Parietal lobe (tissue), 1 donor: ENCODE data around the gene COQ4. TPM values are rescaled to one million over a fixed set of nuclear protein-coding genes. Genes with fewer than 3 reads are reported as not detected.

Experiments used
- total RNA-seq: library from RNA; depleted of rRNA; stranded (reverse); fragments of >200 nt; gene quantifications from one replicate; pipeline ENCODE4 v1.2.3, GENCODE V29; 2014

COQ4 gene
- 43.5 TPM for total RNA-seq

DNA sequence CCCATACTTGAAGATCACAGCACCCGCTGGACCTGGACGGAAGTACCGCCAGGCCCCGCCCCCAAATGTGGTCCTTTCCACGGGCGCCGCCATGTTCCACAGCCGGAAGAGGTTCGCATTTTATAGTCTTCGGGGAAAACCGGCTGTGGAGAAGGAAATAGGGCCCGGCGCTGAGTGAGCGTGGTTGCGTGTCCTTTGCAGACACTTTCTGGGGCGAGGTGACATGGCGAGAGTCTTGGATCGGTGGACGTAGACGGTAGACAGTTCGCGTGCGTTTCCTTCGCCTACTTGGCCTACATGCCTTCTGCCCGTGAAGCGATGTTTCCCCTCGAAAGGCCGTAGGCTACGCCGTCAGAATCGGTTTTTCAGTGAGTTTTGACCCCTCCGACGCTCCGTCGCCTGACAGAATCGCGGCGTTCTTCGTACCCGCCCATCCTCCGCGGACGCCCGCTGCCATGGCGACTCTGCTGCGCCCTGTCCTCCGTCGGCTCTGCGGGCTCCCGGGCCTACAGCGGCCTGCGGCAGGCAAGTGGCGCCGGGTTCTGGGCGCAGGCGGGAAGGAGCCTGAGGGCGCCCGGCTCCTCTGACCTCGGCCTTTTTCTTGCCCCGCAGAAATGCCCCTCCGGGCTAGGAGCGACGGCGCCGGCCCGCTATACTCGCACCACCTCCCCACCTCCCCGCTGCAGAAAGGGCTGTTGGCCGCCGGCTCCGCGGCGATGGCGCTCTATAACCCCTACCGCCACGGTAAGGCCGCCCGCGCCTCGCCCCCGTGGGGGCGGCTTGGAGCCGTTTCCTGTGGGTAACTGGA lies at the start of gene COQ4, which contains the start of gene TRUB2:
Gene COQ4, plus strand, starts transcription at position 436 of the 808 bp plus-strand sequence. Its CDS starts 20 bp downstream, at position 456.
Gene TRUB2, minus strand, starts transcription at position 44 of the 808 bp plus-strand sequence. Its CDS starts 39 bp downstream, at position 5.

DNA sequence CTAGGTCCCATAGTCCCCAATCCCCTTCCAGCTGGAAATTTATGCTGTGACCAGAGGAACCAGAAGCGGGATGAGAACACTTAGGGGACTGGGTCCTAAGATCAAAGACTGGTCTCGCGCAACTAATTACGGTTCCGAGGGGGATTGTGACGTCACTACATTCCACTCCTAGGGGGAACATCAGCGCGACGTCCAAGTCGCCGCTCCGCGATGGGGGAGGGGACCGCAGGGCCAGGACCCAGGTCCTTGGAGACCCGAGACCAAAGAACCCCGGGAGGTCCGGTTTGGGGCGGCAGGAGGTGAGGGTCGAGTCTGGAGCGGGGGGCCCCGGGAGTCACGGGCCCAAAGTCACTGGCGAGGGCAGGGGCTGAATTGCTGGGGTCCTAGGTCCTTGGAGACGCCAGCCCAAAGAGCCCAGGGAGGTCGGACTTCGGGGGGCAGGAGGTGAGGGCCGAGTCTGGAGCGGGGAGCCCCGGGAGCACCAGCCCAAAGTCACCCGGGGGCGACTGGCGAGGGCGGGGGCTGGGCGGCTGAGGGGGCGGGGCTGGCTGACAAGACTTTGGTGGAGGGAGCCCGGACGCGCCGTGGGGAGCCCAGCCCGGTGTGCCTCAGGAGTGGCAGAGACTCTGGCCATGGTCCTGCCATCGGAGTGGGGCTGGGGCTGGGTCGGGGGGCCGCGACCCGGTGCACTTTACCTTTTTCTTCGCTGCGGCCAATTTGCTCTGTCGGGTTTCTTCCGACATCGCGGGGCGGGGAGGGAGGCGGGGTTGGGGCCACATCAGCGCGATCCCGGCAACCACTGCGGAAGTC lies 47.2 kb upstream of the COQ4 start, which contains the start of gene GOLGA2:
Gene GOLGA2, minus strand, starts transcription at position 810 of the 810 bp plus-strand sequence. Its CDS starts 31 bp downstream, at position 779.

DNA sequence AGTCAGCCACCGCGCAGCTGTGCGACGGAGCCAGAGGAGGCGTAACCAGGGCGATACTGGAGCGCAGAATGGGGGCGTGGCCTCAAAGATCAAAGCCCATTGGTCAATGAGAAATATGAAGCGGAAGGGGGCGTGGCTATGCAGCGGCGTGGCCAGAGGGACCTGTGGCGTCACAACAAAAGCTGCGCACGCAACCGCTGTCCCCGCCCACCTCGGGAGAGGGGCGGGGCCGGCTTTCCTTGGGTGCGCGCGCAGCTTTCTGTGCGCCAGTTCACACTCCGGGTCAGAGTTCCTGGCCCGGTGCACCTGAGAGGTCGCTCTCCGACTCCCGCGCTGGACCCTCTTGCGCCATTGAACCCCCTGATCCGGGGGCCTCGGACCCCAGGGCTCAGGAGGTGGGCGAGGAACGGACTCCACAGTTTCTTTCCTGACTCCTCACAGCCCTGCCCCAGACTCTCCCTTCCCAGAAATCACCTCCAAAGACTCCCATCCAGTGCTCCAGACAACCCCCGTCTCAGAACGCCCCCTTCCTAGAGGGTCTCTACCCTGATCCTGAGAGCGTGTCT lies 46.5 kb upstream of the COQ4 start, which contains the start of gene SWI5:
Gene SWI5, plus strand, starts transcription at position 269 of the 566 bp plus-strand sequence.

DNA sequence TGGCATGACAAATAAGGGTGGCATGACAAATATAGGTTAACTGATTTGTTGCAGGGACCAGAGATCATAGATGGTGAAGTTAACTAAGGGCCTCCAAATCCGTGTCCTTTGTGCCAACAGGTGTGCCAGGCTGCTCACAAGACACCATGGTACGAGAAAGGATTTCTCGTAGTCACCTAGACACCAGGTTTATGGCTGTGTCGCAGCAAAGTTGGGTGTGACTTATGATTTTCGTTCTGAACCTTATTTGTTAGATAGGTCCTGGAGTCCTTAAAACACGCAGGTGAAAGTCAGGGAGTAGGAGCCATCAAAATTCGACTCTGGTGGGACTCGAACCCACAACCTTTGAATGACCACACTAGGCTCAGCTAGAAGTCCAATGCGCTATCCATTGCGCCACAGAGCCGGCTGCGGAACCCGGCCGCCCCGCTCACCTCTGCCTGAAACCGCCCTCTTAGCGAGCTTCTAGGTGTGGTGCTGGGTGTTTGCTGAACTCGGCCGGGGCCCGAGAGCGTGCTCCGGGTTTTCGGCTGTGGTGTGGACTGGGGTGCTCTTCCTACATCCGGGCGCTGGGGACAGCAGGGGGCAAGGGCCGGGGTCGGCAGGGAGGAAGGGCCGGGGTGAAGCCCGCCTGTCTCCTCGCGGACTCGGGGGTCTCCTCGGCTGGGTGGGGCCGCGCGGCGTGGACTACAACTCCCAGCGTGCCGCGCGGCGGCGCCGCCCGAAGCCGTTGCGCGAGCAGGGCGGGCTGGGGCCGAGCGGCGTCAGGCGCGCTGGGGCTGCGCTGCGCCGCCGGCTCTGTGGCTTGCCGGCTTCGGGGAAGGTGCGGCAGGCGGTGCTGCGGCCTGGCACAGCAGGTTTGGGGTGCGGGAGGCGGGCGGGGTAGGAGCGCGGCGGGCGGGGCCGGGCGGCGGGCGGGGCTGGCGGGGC lies 17.4 kb downstream of the COQ4 start, which contains the start of gene SLC27A4:
Gene SLC27A4, plus strand, starts transcription at position 767 of the 930 bp plus-strand sequence. CDS start 2,606 bp downstream, outside the sequence.

DNA sequence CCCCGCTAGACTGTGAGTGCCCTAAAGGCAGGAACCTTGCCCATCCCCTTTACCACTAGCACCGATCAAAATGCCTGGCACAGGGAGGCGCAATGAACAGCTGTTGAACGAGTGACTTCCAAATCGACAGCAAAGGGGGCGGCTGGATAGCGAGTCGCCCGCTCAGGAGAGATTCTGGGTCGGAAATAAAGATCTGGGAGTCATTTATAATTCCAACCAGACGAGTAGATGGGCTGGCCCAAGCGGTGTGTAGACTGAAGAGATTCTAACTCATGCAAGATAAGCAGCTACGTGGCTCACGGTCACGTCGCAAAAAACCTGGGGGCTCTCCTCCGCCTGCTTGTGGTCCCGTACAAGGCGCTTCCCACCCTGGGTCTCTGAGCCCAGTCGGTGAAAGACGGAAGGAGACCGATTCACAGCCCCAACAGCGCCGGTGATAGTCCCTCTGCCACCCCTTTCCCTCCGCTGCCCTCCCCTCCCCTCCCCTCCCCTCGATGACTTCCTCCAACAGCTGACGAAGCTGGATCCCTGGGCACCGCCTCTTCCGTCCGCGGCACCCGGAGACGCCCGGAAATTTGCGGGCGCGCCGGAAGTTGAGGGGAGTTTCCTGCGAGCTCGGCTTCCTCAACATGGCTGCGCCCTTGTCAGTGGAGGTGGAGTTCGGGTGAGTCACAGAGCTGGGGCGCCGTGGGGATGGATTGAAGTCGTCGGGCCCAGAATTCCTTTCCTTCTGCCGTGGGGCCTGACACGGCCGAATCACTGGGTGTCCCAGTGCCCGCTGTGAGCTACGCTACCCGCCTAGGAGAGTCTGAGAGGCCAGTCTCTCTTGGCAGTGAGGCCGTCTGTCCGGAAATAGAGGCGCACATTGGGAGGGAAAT lies 48.4 kb downstream of the COQ4 start, which contains the start of gene URM1:
Gene URM1, plus strand, starts transcription at position 623 of the 878 bp plus-strand sequence. Its CDS starts 7 bp downstream, at position 630.

Other genes with a start within 250 kb of the COQ4 start
- 49.1 TPM for gene PTGES2, start 195.1 kb upstream of the COQ4 start, total RNA-seq
- not detected for gene LCN2, start 173.4 kb upstream of the COQ4 start, total RNA-seq
- gene BBLN, start 162.6 kb upstream of the COQ4 start, total RNA-seq: 43.8 TPM
- 56.3 TPM for gene CIZ1, start 131.3 kb upstream of the COQ4 start, total RNA-seq
- 145 TPM for gene DNM1, start 119.5 kb upstream of the COQ4 start, total RNA-seq
- gene GOLGA2, start 46.8 kb upstream of the COQ4 start, total RNA-seq: 61.3 TPM
- gene SWI5, start 46.6 kb upstream of the COQ4 start, total RNA-seq: 6.6 TPM
- gene TRUB2, start 392 bp upstream of the COQ4 start, total RNA-seq: 18.8 TPM
- 24.7 TPM for gene SLC27A4, start 17.7 kb downstream of the COQ4 start, total RNA-seq
- gene URM1, start 48.5 kb downstream of the COQ4 start, total RNA-seq: 16.0 TPM
- gene CERCAM, start 98.0 kb downstream of the COQ4 start, total RNA-seq: 27.2 TPM
- 30.4 TPM for gene ODF2, start 133.2 kb downstream of the COQ4 start, total RNA-seq
- 23.8 TPM for gene GLE1, start 181.9 kb downstream of the COQ4 start, total RNA-seq
- gene SPTAN1, start 229.7 kb downstream of the COQ4 start, total RNA-seq: 1,743 TPM